HEK293 (cell line): ENCODE data around the gene PITPNC1.

Source experiments
- BCL11A ChIP-seq: fragments of 450-650 bp; formaldehyde crosslinking; IDR thresholded peaks from 2 replicates; pipeline ENCODE4 v1.5.1; 2016; ENCODE audit warnings: low read depth, missing biosample characterization, missing genetic modification characterization
- MZF1 ChIP-seq: fragments of 450-650 bp; formaldehyde crosslinking; IDR thresholded peaks from 2 replicates; pipeline ENCODE4 v1.5.1; 2017; ENCODE audit warnings: missing biosample characterization, missing genetic modification characterization, borderline replicate concordance
- ZNF366 ChIP-seq: fragments of 450-650 bp; formaldehyde crosslinking; conservative IDR thresholded peaks from 2 replicates; pipeline ENCODE4 v1.5.1; 2016; ENCODE audit warnings: missing biosample characterization, missing genetic modification characterization
- ZNF449 ChIP-seq: fragments of 450-650 bp; formaldehyde crosslinking; IDR thresholded peaks from 2 replicates; pipeline ENCODE4 v1.5.1; 2017; ENCODE audit warnings: missing biosample characterization, mild to moderate bottlenecking, missing genetic modification characterization, moderate library complexity
- ZNF501 ChIP-seq: fragments of 450-650 bp; formaldehyde crosslinking; IDR thresholded peaks from 2 replicates; pipeline ENCODE4 v1.5.1; 2016; ENCODE audit warnings: missing biosample characterization, missing genetic modification characterization
- ZNF639 ChIP-seq: fragments of 450-650 bp; formaldehyde crosslinking; IDR thresholded peaks from 2 replicates; pipeline ENCODE4 v1.5.1; 2016; ENCODE audit warnings: missing biosample characterization, missing genetic modification characterization
- ZNF791 ChIP-seq: fragments of 450-650 bp; formaldehyde crosslinking; IDR thresholded peaks from 2 replicates; pipeline ENCODE4 v1.5.1; 2016; ENCODE audit warnings: missing biosample characterization, missing genetic modification characterization
- TF ChIP-seq, protein P1 (sequence below): fragments of 450-650 bp; formaldehyde crosslinking; IDR thresholded peaks from 2 replicates; pipeline ENCODE4 v1.5.1; 2016; ENCODE audit warnings: missing biosample characterization, missing genetic modification characterization
- TF ChIP-seq, protein P2 (sequence below): fragments of 450-650 bp; formaldehyde crosslinking; IDR thresholded peaks from 2 replicates; pipeline ENCODE4 v1.5.1; 2016; ENCODE audit warnings: missing biosample characterization, missing genetic modification characterization, low read depth
- TF ChIP-seq, protein P3 (sequence below): fragments of 450-650 bp; formaldehyde crosslinking; IDR thresholded peaks from 2 replicates; pipeline ENCODE4 v1.5.1; 2016; ENCODE audit warnings: missing biosample characterization, missing genetic modification characterization

DNA sequence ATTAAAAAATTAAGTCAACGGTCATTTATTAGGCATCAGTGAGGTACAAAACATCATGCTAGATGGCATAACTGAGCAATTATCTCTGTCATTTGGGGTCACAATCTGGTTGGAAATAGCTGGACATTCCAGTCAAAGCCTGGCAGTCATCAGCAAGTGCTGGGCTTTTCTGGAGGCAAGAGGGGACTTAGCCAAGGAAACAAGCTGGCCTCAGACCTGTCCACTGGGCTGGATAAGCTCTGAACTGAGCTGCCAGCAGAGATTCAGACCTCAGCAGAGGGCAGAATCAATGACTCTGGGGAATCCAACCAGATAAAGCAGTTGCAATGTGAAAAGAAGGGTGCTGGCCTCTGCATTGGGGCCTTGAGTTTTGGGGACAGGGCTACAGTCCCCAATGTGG is 178.8 kb downstream of the PITPNC1 start:
- TF ChIP-seq, protein P1, sequence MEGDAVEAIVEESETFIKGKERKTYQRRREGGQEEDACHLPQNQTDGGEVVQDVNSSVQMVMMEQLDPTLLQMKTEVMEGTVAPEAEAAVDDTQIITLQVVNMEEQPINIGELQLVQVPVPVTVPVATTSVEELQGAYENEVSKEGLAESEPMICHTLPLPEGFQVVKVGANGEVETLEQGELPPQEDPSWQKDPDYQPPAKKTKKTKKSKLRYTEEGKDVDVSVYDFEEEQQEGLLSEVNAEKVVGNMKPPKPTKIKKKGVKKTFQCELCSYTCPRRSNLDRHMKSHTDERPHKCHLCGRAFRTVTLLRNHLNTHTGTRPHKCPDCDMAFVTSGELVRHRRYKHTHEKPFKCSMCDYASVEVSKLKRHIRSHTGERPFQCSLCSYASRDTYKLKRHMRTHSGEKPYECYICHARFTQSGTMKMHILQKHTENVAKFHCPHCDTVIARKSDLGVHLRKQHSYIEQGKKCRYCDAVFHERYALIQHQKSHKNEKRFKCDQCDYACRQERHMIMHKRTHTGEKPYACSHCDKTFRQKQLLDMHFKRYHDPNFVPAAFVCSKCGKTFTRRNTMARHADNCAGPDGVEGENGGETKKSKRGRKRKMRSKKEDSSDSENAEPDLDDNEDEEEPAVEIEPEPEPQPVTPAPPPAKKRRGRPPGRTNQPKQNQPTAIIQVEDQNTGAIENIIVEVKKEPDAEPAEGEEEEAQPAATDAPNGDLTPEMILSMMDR (tag by site-specific recombination), result no peak
- TF ChIP-seq ZNF501 (tag by site-specific recombination) (no peak), ZNF366 (no peak), MZF1 (tag by site-specific recombination) (no peak), BCL11A (tag by site-specific recombination) (no peak), ZNF639 (tag by site-specific recombination) (no peak), ZNF449 (tag by site-specific recombination) (no peak), ZNF791 (no peak)
- TF ChIP-seq, protein P2, sequence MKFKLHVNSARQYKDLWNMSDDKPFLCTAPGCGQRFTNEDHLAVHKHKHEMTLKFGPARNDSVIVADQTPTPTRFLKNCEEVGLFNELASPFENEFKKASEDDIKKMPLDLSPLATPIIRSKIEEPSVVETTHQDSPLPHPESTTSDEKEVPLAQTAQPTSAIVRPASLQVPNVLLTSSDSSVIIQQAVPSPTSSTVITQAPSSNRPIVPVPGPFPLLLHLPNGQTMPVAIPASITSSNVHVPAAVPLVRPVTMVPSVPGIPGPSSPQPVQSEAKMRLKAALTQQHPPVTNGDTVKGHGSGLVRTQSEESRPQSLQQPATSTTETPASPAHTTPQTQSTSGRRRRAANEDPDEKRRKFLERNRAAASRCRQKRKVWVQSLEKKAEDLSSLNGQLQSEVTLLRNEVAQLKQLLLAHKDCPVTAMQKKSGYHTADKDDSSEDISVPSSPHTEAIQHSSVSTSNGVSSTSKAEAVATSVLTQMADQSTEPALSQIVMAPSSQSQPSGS, result no peak
- TF ChIP-seq, protein P3, sequence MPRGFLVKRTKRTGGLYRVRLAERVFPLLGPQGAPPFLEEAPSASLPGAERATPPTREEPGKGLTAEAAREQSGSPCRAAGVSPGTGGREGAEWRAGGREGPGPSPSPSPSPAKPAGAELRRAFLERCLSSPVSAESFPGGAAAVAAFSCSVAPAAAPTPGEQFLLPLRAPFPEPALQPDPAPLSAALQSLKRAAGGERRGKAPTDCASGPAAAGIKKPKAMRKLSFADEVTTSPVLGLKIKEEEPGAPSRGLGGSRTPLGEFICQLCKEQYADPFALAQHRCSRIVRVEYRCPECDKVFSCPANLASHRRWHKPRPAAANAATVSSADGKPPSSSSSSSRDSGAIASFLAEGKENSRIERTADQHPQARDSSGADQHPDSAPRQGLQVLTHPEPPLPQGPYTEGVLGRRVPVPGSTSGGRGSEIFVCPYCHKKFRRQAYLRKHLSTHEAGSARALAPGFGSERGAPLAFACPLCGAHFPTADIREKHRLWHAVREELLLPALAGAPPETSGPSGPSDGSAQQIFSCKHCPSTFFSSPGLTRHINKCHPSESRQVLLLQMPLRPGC (tag by site-specific recombination), result no peak
